Erythroblast (primary cell): ENCODE results near the gene CECR2.

Experiments
- GATA1 ChIP-seq: IDR thresholded peaks from 2 replicates; pipeline ENCODE4 v1.6.1; 2011; ENCODE audit warnings: low read depth, mild to moderate bottlenecking, control low read depth, low read length, moderate library complexity
- POLR2A ChIP-seq: IDR thresholded peaks from 2 replicates; pipeline ENCODE4 v1.6.1; 2011; ENCODE audit warnings: mild to moderate bottlenecking, low read length

- TF ChIP-seq POLR2A (no peak), GATA1 (no peak)
Observed at GRCh38 chr22:17359501-17359900, 9.8 kb upstream of the CECR2 start.
